ENCODE data around the gene ITGBL1.

Gene ITGBL1

DNA sequence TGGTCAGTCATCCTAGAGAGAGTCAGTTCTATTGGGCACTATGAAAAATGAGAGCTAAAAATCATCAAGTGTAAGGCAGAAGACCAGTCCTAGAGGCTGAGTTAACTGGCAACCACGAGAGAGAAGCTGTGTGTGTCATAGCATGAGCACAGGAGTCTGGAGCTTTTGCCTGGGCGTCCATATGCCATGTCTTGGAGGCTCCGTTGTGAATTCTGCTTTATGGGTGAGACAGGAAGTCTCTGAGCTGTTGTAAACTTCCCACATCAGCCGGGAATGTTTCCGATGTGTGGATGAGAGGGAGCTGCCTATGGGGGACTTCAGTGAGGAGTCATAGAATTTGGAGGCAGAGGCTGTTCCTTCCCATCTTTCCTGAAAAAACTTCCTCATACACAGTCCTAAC is 120.0 kb downstream of the ITGBL1 start:
- no peak for DNase-seq

- no peak for DNase-seq
Observed at GRCh38 chr13:101575581-101575980, 123.1 kb downstream of the ITGBL1 start.

GRCh38 chr13:101576455-101576854 is 124.0 kb downstream of the ITGBL1 start:
- DNase-seq = no peak

DNA sequence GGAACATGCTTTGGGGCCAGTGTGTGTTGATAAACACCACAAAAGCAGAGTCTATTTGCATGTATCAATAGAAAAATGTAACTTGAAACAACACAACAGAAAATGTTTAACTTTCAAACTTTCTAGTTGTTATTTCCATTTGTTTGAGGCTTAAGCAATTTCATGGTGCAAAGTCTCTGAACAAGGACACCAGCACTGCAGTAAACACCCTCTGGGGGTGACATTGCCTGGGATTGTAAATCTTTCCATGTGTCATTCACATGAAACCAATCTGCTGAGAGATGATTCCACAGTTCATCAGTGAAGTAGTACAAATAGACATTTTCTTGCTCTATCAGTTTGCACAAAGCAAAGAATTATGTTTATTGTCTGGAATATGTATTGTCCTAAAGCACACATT is 124.5 kb downstream of the ITGBL1 start:
- no peak for DNase-seq

DNA sequence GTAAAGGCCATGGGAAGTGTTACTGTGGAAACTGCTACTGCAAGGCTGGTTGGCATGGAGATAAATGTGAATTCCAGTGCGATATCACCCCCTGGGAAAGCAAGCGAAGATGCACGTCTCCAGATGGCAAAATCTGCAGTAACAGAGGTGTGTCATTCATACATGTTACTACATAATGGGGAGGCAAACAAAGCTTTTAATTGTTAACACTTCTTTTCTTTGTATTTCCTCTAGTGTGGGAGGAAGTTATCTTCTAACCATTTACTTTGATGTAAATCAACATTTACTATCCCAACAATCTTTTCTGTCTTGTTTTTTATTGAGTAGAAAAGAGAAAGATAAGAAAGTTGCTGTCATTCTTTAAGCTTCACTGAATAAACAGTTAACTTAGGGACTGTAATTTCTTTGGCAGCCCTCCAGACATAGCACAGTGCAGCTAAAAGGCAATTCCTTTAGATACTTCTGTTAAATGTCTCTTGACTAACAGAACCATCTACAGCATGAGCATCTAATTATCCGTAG is 126.9 kb downstream of the ITGBL1 start:
- no peak for DNase-seq

DNA sequence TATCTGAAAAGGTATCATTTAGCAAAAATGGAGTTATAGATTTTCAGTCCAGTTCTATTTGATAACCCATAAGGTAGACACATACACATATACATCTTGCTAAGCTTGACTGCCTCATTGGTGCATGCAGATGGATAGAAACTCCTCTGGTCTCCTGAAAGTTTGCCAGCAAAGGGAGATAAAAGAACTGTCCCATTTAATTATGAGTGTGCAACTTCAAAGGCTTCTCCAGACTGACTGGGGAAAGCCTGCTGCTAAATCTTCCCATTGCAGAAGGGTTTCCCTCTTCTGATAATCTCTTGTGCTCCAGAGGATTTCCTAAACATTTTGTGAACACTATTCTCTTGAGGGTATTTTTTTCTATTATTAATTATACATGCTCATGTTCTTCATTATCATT is 131.9 kb downstream of the ITGBL1 start:
- DNase-seq = no peak

DNA sequence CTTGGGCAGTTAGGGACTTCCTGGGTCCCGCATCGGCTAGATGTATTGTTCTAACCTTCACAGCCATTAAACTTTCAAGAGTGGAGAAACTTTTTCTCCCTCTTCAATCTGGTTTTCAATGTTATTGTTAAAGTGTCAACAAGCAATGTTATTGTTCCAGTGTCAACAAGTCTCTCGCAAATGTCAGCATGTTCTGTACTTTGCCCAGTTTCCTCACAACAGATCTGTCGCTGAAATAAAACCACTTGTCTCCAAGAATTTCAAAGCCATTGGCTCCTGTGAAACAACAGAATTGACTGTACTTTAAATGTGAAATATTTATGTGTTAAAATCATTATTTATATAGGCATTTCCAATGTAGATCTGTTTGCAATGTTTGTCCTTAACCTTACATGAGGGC is 138.0 kb downstream of the ITGBL1 start:
- DNase-seq = no peak

GRCh38 chr13:101594936-101595335 is 142.5 kb downstream of the ITGBL1 start:
- no peak for DNase-seq

GRCh38 chr13:101596803-101597202 is 144.3 kb downstream of the ITGBL1 start:
- no peak for DNase-seq

DNA sequence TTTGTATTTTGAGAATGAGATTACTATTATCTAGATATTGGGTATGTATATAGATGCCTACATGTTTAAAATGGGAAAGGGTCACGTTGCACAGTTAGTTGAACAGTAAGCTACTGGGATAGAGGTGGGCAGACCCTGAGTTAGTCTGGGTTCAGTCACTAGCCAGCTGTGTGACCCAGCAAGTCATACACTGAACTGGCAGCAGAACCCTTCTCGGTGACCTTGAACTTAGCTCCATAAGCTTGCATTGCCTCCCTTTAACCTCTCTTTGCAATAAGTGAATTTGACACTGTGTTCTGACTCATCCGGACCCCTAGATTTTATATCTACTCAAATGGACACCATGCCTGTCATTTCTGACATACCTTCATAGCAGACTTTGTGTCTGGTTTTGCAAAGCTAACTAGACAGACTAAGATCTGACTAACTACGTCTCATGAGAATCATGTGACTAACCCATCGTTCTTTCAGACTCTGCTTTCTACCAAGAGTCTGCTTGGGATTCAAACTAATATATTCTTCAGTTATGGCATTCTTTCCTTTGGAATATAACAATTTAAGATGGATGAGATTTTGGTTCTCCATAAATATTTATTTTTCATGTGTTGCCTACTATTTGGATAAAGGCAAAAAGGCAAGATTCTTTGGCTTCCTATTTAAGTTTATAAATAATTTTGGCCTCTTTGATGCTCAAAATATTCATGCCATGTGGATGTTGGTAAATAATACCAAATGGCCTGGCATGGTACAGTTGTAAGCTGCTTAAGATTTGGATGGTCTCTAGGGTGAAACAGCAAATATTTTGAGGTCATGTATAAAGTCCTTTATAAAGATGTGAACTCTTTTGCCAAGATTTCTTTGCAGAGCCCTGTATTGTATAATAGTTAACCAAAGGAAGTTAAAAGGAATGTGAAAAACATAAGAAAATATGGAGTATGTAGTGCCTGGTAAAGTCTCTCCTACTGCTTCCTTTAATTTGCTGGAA is 159.3 kb downstream of the ITGBL1 start:
- no peak for DNase-seq

- no peak for DNase-seq
Observed at GRCh38 chr13:101612735-101613134, 160.3 kb downstream of the ITGBL1 start.

DNA sequence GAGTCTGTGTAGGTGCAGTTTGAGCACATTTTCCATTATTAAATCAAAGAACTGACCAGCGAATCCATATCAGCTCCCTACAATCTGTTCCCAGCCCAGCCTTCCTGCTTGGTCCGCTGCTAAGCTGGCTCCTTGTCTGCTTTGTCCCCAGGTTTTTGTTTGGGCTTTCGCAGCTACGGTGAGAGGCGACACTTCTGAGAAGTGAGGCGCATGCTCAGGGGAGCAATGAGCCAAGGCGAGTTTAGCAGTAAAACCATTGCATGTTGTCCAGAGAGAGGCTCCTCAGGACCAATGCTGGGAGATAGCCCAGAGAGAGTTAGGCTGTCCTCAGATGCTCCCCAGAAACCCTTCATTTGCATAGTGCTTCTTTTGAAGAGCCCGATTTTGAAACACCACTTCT is 162.0 kb downstream of the ITGBL1 start:
- DNase-seq = no peak

DNA sequence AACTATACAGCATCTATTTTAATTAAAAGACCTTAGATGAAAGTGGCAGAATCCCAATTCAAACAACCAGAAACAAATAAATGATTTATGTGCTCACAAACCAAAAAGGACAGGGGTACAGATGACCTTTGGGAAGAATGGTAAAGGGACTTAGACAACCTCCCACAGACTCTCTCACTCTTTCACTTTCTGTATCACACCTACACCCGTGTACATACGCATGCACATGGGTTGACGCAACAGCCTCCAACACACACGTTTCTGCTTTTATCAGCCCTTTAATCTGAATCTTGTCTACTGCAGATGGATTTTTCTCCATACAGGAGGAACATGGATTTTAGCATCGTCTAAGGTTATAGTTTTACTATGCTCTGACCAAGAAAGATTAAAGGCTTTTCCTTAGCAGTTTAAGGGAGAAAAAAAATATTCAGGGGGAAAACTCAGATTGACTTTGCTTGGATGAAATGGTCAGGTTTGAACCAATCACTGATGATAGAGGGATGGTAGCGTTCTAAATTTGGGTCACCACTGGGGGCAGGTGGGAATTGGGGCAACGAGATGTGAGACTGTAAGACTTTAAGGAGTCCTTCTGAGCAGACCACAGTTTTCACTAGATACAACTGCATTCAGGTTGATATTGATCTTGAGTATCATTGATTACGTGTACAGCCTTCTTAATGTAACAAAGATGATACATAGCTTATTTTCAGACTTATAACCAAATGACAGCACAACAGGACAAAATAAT is 166.1 kb downstream of the ITGBL1 start:
- DNase-seq = no peak

DNA sequence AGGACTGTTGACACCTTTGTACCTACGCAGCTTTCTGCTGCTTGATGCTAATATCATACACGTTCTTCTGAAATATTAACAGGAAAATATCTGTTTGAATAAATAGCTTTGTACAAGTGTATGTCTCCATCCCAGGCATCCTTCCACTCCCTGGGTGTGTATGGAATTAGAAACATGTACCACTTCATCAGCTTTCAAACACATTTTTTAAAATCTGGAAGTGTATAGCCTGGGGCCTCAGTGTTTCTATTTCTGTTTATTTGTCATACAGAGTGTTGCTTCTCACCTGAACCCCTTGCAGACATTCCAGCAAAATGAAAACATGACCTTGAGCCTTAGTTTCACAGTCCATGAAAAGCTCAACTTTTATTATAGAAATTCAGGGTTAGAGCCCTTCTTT is 168.6 kb downstream of the ITGBL1 start:
- DNase-seq = no peak

DNA sequence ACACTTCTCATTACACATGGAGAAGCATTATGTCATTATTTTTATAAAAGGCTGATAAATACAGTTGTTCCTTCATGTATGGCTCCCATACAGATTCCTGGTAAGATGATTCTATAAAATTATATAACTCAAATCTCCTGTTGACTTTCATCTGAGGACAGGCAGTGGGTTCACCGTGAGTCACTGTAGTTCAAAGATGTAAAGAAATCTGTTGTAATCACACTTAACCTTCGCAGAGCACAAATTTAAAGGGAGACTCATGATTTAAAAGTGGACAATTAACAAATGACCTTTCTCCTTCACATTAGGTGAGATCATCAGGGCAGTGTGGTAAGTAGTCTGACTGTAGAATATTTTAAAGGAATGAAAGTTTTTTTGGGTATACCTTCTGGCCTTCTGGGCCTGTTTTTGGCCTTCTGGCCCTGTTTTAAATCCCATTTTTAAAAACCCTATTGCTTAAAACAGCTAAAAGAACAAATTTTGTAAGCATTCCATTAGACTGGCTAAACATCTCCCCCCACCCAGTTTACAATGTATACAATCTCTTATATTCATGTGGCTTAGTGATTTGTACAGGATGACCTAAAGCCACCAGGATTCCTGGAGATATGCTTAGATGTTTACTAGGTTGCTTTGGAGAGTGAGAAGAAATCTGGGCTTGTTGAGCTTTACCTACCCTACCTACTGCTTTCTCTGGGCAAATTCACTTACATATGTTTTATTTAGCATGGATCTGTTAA is 171.2 kb downstream of the ITGBL1 start:
- DNase-seq = no peak

DNA sequence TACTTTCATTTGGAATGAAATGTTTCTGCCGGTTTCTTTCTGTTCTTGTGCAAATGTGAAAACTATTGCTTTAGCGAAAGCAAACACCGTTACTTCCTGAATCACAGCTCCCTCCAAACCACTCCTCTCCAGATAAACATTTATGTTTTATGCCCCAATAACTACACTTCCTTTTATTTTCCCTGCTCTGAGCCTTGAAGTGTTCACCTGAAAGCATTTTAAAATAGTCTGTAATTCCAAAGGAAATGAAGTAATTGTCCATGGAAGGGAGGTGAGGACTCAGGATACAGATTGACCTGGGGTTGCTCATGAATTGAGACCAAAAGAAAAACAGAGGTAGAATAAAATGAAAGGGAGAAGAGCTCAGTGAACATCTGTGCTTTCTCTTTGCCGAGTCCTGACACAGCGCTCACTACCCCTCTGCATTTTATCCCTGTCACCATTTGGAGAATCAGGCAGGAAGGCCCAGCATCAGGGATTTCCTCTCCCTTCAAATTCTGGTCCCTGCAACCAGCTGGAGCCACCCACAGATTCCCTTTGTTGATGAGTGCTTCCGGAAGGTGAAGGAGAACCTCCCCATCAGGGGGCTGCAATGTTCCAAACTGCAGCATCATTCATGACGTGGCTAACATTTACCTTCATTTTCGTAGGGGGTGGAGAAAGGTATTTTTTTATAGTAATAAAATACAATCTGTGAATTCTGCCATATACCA is 171.9 kb downstream of the ITGBL1 start:
- DNase-seq = peak; percentile 74

DNA sequence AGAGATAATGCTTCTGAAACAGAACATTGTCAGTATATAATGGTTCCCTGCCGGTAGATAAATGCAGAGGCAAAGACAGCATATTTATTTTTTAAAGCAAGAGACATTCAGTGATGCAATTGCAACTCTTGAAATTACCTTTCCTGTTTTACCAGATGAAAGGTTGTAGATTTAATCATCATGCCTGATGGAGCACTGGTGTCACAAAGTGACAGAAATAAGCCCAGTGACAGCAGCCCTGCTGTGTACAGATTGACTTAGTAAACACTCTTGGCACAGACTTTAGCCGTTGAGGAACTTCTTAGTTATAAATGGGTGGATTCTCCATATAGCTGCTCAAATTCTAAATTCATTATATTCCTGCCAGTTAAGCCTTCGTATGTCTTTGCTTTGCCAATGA is 172.5 kb downstream of the ITGBL1 start:
- no peak for DNase-seq

GRCh38 chr13:101626925-101627555 is 174.6 kb downstream of the ITGBL1 start:
- no peak for DNase-seq

- no peak for DNase-seq
Observed at GRCh38 chr13:101627556-101627943, 175.1 kb downstream of the ITGBL1 start.

- no peak for DNase-seq
Observed at GRCh38 chr13:101628900-101629299, 176.4 kb downstream of the ITGBL1 start.

DNA sequence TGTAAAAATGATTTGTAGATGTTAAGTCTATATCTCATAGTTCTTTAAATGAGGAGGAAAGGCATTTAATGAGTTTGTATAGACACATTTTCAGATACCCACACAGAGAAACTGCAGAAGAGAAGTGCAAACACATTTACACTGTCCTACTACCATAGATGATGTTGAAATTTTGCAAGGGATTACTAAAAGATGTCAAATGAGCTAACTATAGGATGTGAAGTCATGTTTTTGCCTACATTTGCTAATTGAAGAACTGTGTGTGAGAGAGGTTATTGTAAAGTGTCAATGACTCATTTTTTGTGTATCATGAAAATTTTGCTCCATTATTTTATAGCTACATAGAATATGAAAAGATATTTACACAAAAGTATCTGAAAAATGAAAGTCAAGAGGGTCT is 178.9 kb downstream of the ITGBL1 start:
- DNase-seq = no peak

GRCh38 chr13:101634142-101634541 is 181.7 kb downstream of the ITGBL1 start:
- DNase-seq = no peak

Data from NCI-H1092 (cell line).